Gastrocnemius medialis (tissue), 4 donors: ENCODE results near the gene SYTL1.

Source experiments
- CTCF ChIP-seq, 5 experiments: fragments of 450-650 bp in 3 of 5; fragments of 200-600 bp in 2 of 5; sonication (generic) in 2 of 5; IDR thresholded peaks in 4 of 5; conservative IDR thresholded peaks in 1 of 5; 1 replicate in 4 of 5; 2 replicates in 1 of 5; pipeline ENCODE4 v1.5.1; 2016 to 2019; ENCODE audit warnings: antibody characterized with exemption in 5 of 5, mild to moderate bottlenecking in 3 of 5, moderate library complexity in 3 of 5
- POLR2A ChIP-seq, 2 donors: fragments of 450-650 bp; IDR thresholded peaks; one replicate each; pipeline ENCODE4 v1.6.1; 2017; ENCODE audit warnings: antibody characterized with exemption in 2 of 2, mild to moderate bottlenecking in 2 of 2, moderate library complexity in 2 of 2

GRCh38 chr1:27335506-27336422, 6.1 kb upstream of the SYTL1 start:
- TF ChIP-seq CTCF (IDR thresholded peaks at IDR 0.05 in 4 of 5, conservative IDR thresholded peaks at IDR 0.05 in 1 of 5): no peak
- TF ChIP-seq POLR2A (IDR thresholded peaks at IDR 0.05): no peak
